DLD1 (cell line): ENCODE results near the gene TPM4.
"Not testable (repeated sequence)": the region's sequence is repeated elsewhere in the genome, so short reads cannot be mapped to it uniquely, and the experiment has no call there.

Source experiments
- in situ Hi-C: cut with HindIII; loops from 2 replicates; pipeline ENCODE4 v1.10.0; 2017; ENCODE audit warnings: low sequenced_read_pairs

TPM4 gene

DNA sequence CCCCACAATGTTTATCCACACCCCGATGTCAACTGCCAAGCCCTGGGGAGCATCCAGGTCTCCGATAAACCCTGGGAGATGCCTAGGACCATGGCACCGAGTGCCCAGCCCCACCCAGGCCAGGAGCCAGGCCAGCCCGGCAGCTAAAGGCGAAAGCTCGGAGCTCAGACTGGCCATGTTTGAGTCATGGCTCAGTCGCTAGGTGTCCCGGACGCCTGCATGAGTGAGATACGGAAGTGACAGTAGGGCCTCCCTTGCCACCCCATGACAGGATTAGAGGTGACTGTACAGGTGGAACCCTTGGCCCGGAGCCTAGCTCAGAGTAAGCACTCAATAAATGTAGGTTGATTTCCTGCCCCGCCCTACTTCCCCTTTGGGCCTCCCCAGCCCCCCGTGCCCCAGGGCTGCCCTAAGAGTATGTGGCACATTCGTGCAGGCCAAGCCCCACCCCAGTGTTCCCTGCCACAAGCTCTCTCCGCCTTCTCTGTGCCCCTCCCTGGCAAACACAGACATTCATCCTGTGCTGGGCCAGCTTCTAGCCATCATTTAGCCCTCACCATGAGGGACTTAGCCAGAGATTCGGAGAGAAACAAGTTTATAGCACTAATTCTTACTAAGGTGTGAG is 5.8 kb upstream of the TPM4 start:
- in situ Hi-C loops: no loop called here

DNA sequence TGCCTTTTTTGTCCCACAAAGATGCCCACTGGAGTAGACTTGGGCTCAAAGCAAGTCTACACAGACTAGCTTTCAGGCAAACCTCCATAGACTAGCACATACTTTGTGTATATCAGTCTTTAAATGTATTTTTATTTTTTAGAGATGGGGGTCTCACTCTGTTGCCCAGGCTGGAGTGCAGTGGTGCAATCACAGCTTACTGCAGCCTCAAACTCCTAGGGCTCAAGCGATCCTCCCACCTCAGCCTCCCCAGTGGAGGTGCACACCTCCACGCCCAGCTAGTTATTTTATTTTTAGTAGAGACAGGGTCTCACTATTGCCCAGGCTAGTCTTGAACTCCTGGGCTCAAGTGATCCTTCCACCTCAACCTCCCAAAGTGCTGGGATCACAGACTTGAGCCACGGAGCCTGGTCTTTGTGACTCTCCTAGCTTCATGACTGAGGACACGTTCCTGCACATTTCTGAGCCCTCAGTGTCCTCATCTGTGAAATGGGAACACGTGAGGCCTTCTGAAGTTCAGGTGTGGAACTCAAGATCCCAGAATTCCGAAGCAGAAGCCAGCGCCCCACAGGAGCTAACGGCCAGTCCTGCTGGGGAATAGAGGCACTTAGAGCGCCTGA is 5.1 kb upstream of the TPM4 start:
- in situ Hi-C loops: no loop called here

DNA sequence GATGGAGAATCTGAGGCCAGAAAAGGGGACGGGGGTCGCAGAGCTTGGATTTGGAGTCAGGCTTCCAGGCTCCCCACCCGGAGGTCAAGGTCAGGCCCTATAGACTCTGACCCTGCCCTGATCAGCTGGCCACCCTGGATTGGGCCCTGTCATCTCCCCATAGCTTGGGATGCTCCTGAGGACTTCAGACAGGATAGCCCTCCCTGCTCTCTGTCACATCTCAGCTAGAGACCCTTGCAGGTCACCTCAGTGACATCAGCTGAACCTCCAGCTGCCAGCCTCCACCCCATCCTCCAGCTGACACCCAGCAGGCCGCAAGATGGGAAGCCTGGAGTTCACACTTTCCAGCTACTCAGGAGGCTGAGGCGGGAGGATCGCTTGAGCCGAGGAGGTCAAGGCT is 2.8 kb upstream of the TPM4 start:
- in situ Hi-C loops: no loop called here

DNA sequence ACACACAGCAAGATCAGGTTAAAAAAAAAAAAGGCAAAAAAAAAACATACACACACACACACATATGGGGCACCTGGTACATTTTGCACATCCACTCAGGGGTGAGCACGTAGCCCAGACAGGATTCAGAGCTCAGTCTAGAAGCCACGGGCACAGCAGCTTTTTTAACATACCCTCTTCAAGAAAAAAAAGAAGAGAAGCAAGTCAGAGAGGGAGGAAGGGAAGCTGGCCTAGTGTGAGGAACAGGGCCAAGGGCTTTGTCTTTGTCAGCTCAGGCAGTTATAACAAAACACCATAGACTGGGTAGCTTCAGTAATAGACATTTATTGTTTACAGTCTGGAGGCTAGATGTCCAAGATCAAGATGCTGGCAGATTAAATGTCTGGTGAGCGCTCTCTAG is 2.3 kb upstream of the TPM4 start:
- in situ Hi-C loops: no loop called here

DNA sequence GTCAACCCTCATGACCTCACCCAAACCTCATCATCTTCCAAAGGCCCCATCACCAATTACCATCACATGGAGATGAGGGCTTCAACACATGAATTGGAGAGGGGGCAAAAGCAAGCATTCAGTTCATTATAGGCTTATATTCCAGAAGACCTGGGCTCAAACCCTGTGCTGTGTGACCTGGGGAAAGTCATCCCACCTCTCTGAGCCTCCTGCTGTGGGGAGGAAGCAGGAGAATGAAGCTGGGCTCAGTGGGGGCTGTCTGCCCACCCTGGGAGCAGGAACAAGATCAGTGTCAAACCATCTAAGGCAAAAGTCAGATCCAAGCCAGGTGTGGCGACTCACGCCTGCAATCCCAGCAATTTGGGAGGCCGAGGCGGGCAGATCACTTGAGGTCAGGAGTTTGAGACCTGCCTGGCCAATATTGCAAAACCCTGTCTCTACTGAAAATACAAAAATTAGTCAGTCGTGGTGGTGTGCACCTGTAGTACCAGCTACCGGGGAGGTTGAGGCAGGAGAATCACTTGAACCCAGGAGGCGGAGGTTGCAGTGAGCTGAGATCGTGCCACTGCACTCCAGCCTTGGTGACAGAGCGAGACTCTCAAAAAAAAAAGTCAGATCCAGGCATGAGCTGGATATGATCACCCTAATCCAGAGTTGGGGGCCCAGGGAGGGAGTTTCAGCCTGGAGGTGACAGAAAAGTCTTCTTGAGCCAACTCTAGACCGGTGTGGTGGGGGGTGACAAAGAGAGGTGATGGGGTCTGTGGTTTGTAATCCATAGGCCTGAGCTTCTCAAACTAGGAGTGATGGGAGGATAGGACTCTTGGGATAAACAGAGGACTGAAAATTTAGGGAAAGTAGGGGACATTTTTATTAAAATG is 1.6 kb upstream of the TPM4 start:
- in situ Hi-C loops: no loop called here

DNA sequence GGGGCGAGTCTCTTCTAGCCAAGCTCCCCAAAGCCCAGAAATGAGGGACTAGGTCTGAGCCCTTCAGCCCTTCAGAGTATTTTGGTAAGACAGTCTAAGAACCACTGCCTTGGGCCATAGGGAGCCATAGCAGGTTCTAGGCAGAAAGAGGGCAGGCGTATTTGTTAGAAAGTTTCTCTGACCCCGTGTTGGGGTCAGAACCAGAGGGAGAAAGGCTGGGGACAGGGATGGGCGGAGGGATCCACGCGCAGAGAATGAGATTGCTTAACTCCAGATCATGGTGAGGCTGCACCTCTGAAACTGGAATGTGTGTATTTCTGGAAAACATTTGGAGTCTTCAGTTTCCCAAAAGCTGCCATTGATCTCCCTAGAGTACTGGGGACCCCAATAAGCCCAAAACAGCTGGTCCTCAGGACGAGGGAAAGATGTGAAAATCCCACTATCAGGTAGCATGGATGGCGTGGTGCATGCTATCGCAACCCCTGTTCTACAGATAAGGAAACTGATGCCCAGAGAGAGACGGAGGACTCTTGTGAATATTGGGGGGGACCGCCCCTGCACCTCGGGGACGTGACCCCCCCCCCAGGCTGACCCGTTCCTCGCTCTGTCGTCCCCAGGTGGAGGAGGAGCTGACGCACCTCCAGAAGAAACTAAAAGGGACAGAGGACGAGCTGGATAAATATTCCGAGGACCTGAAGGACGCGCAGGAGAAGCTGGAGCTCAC is 703 bp upstream of the TPM4 start:
- in situ Hi-C loops: no loop called here

DNA sequence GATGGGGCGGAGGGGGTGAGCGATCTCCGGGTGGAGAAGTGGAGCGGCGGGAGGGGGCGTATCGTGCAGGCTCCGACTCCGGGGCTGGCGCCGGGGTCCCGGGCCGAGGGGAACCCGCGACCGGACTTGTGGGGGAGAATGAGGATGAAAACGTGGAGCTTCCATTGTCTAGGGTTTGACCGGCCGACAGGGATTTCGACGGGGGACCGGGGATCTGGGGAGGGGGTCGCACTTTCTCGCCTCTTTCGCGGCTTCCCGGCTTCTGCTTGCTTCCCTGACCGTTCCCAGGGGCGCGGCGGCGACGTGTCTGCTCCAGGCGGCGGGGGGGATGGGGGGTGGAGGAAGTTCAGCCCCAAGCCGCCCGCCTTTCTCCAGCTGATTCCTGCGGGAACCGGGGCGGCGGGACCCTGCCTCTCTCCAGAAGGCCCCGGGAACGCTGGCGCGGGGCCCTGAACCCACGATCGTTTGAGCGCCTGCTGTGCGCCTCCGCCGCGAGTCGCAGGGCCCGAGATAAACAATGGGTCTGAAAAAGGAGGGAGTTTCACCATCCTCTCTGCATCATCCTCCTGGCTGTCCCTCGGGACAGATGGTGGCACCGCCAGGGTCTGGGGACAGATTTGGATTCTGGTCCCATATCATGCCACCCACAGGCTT is 790 bp downstream of the TPM4 start:
- in situ Hi-C loops: no loop called here

DNA sequence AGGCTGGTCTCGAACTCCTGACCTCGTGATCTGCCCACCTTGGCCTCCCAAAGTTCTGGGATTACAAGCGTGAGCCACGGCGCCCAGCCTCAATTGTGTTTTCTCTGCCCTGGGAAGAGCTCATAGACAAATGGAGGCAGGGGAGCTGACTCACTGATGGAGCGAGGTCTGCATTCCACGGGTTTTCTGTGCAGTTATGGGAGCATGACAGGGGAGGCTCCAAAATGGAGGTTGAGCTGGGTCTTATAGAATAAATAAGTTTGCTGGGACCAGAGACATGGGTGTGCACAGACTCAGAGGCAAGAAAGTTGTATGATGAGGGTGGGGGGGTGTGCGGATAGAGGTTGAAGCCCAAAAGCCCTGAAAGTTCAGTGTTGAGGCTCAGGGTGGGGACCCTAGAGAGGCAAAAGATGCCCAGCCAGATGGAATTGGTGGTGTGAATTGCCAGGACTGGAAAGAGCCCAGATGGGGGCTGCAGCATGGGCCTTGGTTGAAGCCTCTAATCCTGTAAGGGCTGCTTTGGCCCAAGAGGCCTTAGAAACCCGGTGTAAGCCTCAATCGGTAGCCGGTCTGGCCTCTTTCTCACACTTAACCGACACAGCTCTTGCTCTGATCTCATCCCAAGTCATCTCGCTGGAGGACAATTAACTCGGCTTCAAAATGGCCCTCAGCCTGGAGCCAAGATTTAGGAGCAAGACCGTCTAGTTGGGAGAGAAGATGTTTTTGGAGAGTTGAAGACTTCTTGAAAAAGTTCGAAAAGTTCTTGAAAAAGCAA is 1.9 kb downstream of the TPM4 start:
- in situ Hi-C loops: no loop called here

DNA sequence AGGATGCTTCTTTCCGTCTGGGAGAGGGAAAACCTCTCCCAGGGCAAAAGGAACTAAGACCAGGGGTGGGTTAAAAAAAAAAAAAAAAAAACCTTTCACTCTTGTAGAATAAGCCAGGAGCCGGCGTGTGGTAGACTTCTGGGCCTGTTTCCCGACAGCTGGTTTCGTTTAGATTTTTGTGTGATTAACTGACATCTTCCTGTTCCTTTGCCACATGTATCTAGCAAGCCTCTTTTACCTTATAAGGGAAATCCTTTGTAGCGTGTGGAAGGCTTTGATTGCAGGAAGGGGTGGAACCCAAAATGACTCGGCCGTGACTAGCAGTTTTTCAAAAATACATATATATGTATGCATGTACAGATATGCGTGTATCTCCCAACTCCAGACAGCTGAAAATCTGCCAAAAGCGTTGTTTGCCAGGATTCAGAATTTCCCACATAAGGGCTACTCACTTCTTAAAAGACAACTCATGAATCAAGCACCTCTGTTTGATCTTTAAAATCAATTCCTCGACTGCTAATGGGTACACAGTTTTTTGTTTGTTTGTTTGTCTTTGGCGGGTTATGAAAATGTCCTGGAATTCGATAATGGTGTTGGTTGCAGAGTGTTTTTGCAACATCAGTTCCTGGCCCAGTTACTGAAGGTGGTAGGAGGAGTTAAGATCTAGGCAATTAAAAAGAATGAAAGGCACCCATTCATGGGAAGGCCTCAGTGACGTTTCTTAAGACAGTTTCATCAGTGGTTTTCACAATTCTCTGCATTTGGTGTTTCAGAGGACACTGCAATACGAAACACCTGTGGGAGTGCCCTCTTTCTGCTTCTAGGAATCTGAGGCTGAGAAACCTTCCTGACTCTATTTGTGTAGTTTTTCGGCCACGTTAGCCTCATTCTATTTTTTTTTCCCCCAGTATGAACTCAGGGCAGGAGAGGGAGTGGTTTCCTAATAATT is 2.7 kb downstream of the TPM4 start:
- in situ Hi-C loops: no loop called here

DNA sequence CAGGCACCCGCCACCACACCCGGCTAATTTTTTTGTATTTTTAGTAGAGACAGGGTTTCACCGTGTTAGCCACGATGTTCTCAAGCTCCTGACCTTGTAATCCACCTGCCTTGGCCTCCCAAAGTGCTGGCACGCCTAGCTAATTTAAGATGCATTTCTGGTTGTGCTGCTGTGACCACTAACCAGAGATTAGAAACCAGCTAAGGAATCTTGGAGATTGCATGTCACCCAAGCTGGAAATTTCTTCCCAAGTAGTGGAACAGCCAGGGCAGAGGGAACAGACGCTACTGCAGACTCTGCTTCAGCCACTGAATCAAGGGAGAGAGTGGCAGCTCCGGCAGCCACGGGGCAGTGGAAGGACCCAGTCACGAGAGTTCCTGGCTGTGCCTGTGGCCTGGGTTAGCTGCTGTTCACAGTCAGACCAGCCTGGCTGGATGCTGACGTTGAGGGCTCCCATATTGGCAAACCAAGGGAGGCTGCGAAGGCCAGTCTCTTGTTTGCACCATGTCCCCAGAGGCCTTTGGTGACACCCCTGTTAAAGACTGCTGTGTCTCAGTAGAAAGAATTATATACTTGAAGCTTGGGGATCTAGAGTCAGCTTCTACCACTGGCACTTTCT is 7.9 kb downstream of the TPM4 start:
- in situ Hi-C loops: no loop called here

DNA sequence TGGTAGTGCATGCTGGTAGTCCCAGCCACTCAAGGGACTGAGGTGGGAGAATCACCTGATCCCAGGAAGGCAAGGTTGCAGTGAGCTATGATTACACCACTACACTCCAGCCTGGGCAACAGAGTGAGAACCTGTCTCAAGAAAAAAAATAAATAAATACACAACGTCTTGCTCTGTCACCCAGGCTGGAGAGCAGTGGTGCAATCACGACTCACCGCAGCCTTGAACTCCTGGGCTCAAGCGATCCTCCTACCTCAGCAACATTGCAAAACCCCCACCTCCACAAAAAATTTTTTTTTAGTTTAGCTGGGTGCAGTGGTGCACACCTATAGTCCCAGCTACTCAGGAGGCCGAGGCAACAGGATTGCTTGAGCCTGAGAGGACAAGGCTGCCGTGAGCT is 8.8 kb downstream of the TPM4 start:
- in situ Hi-C loops: no loop called here

DNA sequence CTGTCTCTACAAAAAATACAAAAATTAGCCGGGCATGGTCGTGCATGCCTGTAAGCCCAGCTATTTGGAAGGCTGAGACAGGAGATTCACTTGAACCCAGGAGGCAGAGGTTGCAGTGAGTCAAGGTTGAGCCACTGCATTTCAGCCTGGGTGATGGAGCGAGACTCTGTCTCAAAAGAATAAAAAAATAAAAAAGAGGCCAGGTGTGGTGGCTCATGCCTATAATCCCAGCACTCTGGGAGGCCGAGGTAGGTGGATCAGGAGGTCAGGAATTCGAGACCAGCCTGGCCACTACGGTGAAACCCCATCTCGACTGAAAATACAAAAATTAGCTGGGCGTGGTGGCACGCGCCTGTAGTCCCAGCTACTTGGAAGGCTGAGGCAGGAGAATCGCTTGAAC is 11.1 kb downstream of the TPM4 start:
- in situ Hi-C loops: not testable (repeated sequence)

DNA sequence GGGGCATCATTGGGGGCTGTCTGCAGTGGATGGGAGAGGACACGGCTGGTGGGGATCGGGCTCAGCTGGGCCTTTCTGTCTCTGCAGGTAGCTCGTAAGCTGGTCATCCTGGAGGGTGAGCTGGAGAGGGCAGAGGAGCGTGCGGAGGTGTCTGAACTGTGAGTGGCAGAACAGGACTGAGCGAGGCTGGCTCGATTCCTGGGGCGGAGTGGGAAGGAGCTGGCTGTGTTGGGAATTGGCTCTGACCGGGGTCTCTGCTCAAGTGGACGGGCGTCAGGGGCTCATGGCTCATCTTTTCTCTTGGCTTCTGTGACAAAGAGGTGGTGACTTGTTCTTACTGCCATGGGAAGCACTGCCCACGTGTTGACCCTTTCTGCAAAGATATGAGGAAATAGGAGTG is 11.6 kb downstream of the TPM4 start:
- in situ Hi-C loops: no loop called here

DNA sequence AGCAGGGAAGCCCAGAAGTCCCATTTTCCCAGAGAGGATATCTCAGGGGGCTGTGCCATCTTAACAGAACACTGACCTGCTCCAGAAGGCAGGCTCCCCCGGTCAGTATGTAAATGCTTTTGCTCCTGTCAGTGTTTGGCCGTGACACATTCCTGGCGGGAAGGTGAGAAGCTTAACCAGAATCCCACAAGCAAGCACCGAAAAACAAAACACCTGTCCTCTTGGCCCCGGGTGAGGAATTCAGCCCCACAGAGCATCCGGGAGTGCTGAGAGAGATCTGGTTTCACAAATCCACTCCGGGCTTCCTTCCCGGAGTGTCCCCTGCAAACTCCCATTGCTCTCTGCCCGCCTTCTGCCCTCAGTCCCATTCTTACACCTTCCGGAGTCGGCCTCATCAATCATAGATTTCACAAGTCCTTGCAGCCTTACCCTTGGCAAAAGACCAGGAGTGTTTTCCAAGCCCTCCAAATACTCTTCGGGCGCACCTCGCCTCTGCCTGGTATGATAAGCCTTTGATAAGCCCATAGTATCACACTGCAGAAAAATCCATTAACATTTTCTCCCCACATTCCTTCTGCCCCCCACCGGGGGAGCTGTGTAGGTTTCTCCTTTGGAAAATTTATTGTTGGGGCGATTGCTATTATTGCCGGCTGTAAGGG is 12.2 kb downstream of the TPM4 start:
- in situ Hi-C loops: no loop called here

DNA sequence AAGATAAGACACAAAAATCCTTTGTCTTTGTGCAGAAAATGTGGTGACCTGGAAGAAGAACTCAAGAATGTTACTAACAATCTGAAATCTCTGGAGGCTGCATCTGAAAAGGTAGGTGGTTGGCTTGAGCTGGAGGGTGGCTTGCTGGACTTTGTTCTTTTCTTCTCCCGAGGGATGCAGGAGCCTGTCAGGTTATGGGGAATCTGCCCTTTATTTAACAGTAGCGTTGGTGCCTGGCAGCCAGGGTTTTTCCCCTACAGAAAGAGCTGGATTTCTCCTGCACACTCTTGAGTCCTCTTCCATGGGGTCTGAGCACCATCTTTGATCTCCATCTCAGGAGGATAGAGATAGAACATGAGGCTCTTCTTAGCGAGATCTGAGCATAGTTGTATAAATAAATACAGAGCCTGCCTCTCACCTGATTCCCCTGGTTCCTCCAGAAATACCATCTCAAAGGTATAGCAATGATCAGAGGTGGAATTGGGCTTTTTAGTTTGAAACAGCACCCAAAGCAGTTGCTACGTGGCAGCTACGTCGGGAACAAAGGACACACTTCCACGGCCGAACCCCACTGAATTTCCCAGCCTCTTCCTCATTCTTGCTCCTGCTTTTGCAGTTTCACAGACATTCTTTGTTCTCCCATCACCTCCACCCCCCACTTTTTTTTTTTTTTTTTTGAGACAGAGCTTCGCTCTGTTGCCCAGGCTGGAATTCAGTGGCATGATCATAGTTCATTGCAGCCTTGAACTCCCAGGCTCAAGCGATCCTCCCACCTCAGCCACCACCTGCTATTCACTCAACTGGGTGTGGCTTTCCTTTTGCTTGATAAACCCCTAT is 12.9 kb downstream of the TPM4 start:
- in situ Hi-C loops: no loop called here

DNA sequence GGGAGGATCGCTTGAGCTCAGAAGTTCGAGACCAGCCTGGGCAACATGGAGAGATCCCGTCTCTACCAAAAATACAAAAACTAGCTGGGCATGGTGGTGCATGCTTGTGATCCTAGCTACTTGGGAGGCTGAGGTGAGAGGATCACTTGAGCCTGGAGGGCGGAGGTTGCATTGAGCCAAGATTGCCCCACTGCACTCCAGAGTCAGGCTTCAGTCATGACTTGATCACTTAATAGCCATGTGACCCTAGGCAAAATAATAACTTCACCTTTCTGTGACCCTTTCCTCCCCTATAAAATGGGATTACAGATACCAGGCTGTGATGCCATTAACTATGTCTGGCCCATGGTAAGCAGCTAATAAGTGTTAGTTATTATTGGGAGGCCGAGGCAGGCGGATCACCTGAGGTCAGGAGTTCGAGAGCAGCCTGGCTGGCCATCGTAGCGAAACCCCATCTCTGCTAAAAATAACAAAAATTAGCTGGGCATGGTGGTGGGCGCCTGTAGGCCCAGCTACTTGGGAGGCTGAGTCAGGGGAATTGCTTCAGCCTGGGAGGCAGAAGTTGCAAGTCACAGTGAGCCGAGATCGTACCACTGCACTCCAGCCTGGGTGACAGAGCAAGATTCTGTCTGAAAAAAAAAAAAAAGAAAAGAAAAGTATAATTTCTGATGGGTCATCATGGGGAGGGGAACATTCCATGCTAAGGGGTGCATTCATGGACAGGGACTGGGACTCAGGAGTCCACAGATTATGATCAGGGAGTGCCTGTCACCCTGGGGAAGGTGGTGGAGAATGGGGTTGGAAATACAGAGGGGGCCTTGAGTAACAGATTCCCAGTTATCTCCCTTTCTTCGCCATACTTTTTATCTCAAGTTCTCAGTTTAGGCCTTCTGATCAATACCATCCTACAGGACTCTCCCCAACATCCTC is 15.5 kb downstream of the TPM4 start:
- in situ Hi-C loops: no loop called here
